CD4-positive, CD25-positive, alpha-beta regulatory T cell (primary cell): ENCODE results near the gene BCR. TPM values are rescaled to one million over a fixed set of nuclear protein-coding genes. Genes with fewer than 3 reads are reported as not detected.
A peak's percentile ranks its signal among the peaks of the same experiment; 100 is the strongest.

ENCODE experiments used
- ATAC-seq, 2 donors: fragments of 150-1000 bp; cut with Tn5 transposase; one replicate each; pipeline ENCODE4 v1.10.0; 2021; ENCODE audit warnings: low read depth in 2 of 2, moderate number of reproducible peaks in 2 of 2, moderate library complexity in 1 of 2
- DNase-seq, 3 donors: peaks; one replicate each; pipeline versions ENCODE4 v3.0.0 to v3.0.0-alpha.2; 2012 to 2022; ENCODE audit warnings: mixed read lengths in 1 of 3
- H3K27ac ChIP-seq: one replicate; pipeline ENCODE4 v1.7.0; 2013; ENCODE audit warnings: mild to moderate bottlenecking, low read length; ENCODE audit not compliant: insufficient read depth, poor library complexity, severe bottlenecking
- H3K27me3 ChIP-seq: one replicate; pipeline ENCODE4 v1.7.0; 2013; ENCODE audit warnings: low read length; ENCODE audit not compliant: control insufficient read depth, insufficient read depth
- H3K36me3 ChIP-seq: one replicate; pipeline ENCODE4 v1.7.0; 2013; ENCODE audit warnings: mild to moderate bottlenecking, low read length, moderate library complexity; ENCODE audit not compliant: control insufficient read depth, insufficient read depth
- H3K4me1 ChIP-seq: 2 replicates; pipeline ENCODE4 v1.7.0; 2013; ENCODE audit warnings: mild to moderate bottlenecking, low read length; ENCODE audit not compliant: insufficient read depth, control insufficient read depth, poor library complexity, severe bottlenecking
- H3K4me3 ChIP-seq: one replicate; pipeline ENCODE4 v1.7.0; 2013; ENCODE audit warnings: low read depth, mild to moderate bottlenecking, low read length, moderate library complexity
- H3K9me3 ChIP-seq, 2 experiments: 1 replicate in 1 of 2; 2 replicates in 1 of 2; pipeline ENCODE4 v1.7.0; 2013; ENCODE audit warnings: low read length in 2 of 2, mild to moderate bottlenecking in 1 of 2, moderate library complexity in 1 of 2; ENCODE audit not compliant: control insufficient read depth in 2 of 2
- H3K27ac Mint-ChIP-seq, 3 donors: one replicate each; pipeline ENCODE4 v1.8.0; 2020 to 2022; ENCODE audit warnings: mild to moderate bottlenecking in 3 of 3, mixed read lengths in 3 of 3, moderate library complexity in 2 of 3
- H3K27me3 Mint-ChIP-seq: one replicate; pipeline ENCODE4 v1.8.0; 2022; ENCODE audit warnings: mild to moderate bottlenecking, mixed read lengths
- H3K36me3 Mint-ChIP-seq: one replicate; pipeline ENCODE4 v1.8.0; 2020; ENCODE audit warnings: mixed read lengths
- H3K4me1 Mint-ChIP-seq, 4 donors: one replicate each; pipeline ENCODE4 v1.8.0; 2020 to 2022; ENCODE audit warnings: mixed read lengths in 4 of 4, mild to moderate bottlenecking in 1 of 4
- H3K4me3 Mint-ChIP-seq, 4 donors: one replicate each; pipeline ENCODE4 v1.8.0; 2020 to 2022; ENCODE audit warnings: mild to moderate bottlenecking in 4 of 4, mixed read lengths in 4 of 4, moderate library complexity in 3 of 4
- H3K9me3 Mint-ChIP-seq, 7 donors: one replicate each; pipeline ENCODE4 v1.8.0; 2020 to 2022; ENCODE audit warnings: mixed read lengths in 7 of 7, mild to moderate bottlenecking in 3 of 7, moderate library complexity in 2 of 7
- polyA plus RNA-seq, 4 donors: library from polyadenylated mRNA; unstranded; fragments of 300-500 nt; fragmentation: Illumina TruSeq; gene quantifications; one replicate each; pipeline ENCODE4 v1.2.3, GENCODE V29; 2021
- total RNA-seq: library from RNA; stranded (reverse); gene quantifications from one replicate; pipeline ENCODE4 v1.2.3, GENCODE V29; 2022

BCR gene
- total and polyA plus RNA-seq, 5 donors from 2014 or later: 2.6 to 66.3 (median 2.8) TPM

DNA sequence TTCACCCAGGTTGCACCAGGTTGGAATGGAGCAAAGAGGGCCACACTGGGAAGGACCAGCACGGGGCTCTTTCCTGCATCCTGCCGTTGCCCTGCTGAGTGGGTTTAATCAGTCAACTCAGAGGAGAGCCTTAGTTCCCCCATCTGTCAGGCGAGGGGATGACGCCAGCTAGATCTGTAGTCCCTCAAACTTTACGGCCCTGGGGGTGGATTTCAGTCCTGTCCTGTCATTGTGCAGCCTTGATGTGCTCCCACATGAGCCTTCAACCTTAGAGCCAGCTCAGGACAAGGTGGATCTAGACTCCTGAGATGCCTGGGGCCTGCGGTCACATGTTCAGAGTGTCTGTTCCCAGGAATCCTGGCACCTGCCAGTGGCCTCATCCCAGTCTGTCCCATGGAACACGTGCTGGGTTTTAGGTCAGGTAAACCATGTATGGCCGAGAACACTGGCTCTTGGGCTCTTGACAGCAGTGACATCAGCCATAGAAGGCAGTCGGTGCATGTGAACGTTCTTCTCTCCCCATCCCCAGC lies 104.3 kb downstream of the BCR start:
- H3K27ac Mint-ChIP-seq: no peak overlapping the region
- peaks cover 12% of the 10 kb centered on the region for H3K36me3 Mint-ChIP-seq

DNA sequence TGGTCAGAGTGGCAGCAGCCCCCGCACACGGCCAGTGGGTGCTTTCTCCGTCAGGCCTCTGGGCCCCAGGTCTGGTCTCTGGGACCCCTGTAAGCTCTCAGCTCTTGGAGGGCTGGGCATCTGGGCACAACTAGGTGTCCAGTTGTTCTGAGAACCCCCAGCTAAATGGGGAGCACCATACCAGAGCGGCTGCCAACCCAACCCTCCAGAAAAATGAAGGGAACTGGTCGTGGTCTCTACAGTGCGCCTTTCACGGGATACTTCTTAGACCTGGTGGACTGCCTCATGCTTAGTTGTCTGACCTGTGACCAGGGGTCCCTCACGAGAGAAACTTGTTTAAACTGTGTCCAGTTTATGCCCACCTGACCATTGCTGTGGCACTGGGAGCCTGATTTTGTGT lies 104.9 kb downstream of the BCR start:
- Mint-ChIP-seq H3K36me3 (peaks cover 11% of the 10 kb centered on the region), H3K4me1 (peaks cover 0 to 2% (median 0%) of the 10 kb centered on the region in 4 donors), H3K27ac (no peak overlapping the region), H3K4me3 (no peak overlapping the region), H3K27me3 (no peaks in the 10 kb centered on the region), H3K9me3 (no peaks in the 10 kb centered on the region)
- Histone ChIP-seq H3K4me3 (no peak overlapping the region), H3K27ac (no peak overlapping the region), H3K27me3 (no peaks in the 10 kb centered on the region), H3K36me3 (peaks cover 23% of the 10 kb centered on the region), H3K4me1 (peaks cover 9% of the 10 kb centered on the region), H3K9me3 (no peaks in the 10 kb centered on the region)
- DNase-seq (no peak), ATAC-seq (no peak)

More for the DNA sequence above, 104.3 kb downstream of the BCR start:
- Histone ChIP-seq H3K27me3 (no peaks in the 10 kb centered on the region), H3K4me3 (no peak overlapping the region), H3K4me1 (peaks cover 9% of the 10 kb centered on the region), H3K36me3 (peaks cover 18% of the 10 kb centered on the region), H3K9me3 (no peaks in the 10 kb centered on the region), H3K27ac (no peak overlapping the region)
- H3K27me3 Mint-ChIP-seq: no peaks in the 10 kb centered on the region
- H3K9me3 Mint-ChIP-seq: no peaks in the 10 kb centered on the region
- peaks cover 0 to 2% (median 0%) of the 10 kb centered on the region in 4 donors for H3K4me1 Mint-ChIP-seq
- no peak for ATAC-seq
- H3K4me3 Mint-ChIP-seq: peak overlapping the region in 1 of 4 donors; percentile 38
- no peak for DNase-seq

- Histone ChIP-seq H3K4me3 (no peak overlapping the region), H3K36me3 (peaks cover 23% of the 10 kb centered on the region), H3K27me3 (no peaks in the 10 kb centered on the region), H3K27ac (no peak overlapping the region), H3K9me3 (no peaks in the 10 kb centered on the region), H3K4me1 (peaks cover 9% of the 10 kb centered on the region)
- peaks cover 9% of the 10 kb centered on the region for H3K36me3 Mint-ChIP-seq
- ATAC-seq: no peak
- H3K4me3 Mint-ChIP-seq: no peak overlapping the region
- no peaks in the 10 kb centered on the region for H3K9me3 Mint-ChIP-seq
- no peaks in the 10 kb centered on the region for H3K27me3 Mint-ChIP-seq
- H3K27ac Mint-ChIP-seq: no peak overlapping the region
- peaks cover 0 to 2% (median 0%) of the 10 kb centered on the region in 4 donors for H3K4me1 Mint-ChIP-seq
- no peak for DNase-seq
Measured at GRCh38 chr22:23285734-23286133, 105.4 kb downstream of the BCR start.

DNA sequence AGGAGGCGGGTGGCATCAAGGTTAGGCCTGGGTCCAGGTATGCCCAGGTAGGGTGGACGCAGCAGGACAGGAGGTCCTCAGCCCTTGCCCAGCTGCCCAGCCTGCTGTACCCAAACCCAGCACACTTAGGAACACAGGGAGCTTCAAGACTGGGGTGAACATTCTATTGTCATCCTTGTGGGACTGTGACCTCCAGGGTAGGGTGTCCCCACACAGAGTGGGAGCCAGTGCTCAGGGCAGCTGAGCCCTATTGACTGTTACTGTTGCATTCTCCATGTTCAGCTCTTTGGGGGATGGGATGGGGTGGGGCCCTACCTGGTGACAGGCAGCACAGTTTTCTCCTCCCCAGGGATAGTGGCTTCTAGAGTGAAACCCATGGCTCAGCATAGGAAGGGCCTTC lies 106.0 kb downstream of the BCR start:
- H3K27ac Mint-ChIP-seq: no peak overlapping the region
- H3K4me3 Mint-ChIP-seq: no peak overlapping the region
- Histone ChIP-seq H3K4me1 (peaks cover 8% of the 10 kb centered on the region), H3K9me3 (no peaks in the 10 kb centered on the region), H3K27ac (no peak overlapping the region), H3K4me3 (no peak overlapping the region), H3K27me3 (no peaks in the 10 kb centered on the region), H3K36me3 (peaks cover 26% of the 10 kb centered on the region)
- DNase-seq (no peak), ATAC-seq (no peak)
- peaks cover 0 to 2% (median 0%) of the 10 kb centered on the region in 4 donors for H3K4me1 Mint-ChIP-seq
- peaks cover 13% of the 10 kb centered on the region for H3K36me3 Mint-ChIP-seq
- H3K9me3 Mint-ChIP-seq: no peaks in the 10 kb centered on the region
- no peaks in the 10 kb centered on the region for H3K27me3 Mint-ChIP-seq

GRCh38 chr22:23287136-23288095 lies 107.1 kb downstream of the BCR start:
- Mint-ChIP-seq H3K4me1 (peaks cover 0 to 2% (median 0%) of the 10 kb centered on the region in 4 donors), H3K9me3 (no peaks in the 10 kb centered on the region), H3K36me3 (peaks cover 19% of the 10 kb centered on the region), H3K27me3 (no peaks in the 10 kb centered on the region), H3K4me3 (no peak overlapping the region), H3K27ac (peak overlapping the region in 1 of 3 donors; percentile 51)
- Histone ChIP-seq H3K4me1 (no peaks in the 10 kb centered on the region), H3K36me3 (peaks cover 36% of the 10 kb centered on the region), H3K9me3 (no peaks in the 10 kb centered on the region), H3K27me3 (no peaks in the 10 kb centered on the region), H3K27ac (no peak overlapping the region), H3K4me3 (no peak overlapping the region)
- no peak for DNase-seq
- ATAC-seq: no peak

- no peak overlapping the region for H3K27ac ChIP-seq
- Mint-ChIP-seq H3K4me3 (no peak overlapping the region), H3K27ac (no peak overlapping the region), H3K9me3 (no peaks in the 10 kb centered on the region), H3K36me3 (peaks cover 28% of the 10 kb centered on the region), H3K4me1 (peaks cover 0 to 2% (median 0%) of the 10 kb centered on the region in 4 donors), H3K27me3 (no peaks in the 10 kb centered on the region)
- DNase-seq (no peak), ATAC-seq (no peak)
- H3K36me3 ChIP-seq: peaks cover 47% of the 10 kb centered on the region
- no peak overlapping the region for H3K4me3 ChIP-seq
- no peaks in the 10 kb centered on the region for H3K27me3 ChIP-seq
- no peaks in the 10 kb centered on the region for H3K4me1 ChIP-seq
- no peaks in the 10 kb centered on the region for H3K9me3 ChIP-seq
Measured at GRCh38 chr22:23288301-23289129, 108.2 kb downstream of the BCR start.

DNA sequence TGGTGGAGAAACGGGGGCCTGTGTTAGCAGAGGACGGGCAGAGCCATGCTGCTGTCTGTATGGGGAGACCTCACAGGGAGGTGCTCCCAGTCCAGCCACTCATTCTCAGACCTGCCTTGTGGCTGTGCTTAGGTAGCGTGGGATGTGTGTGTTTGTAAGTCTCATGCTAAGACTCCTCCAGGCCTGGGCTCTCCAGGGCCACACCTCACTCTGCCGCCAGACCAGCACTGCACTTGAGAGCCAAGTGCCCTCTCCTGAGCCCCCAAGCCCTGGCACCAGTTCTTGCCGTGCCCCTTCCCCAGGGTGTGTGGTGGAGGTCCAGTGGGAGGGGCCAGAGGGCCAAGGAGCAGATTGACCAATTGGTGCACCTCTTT lies 108.8 kb downstream of the BCR start:
- Histone ChIP-seq H3K27me3 (no peaks in the 10 kb centered on the region), H3K9me3 (no peaks in the 10 kb centered on the region), H3K27ac (no peak overlapping the region), H3K36me3 (peaks cover 49% of the 10 kb centered on the region), H3K4me3 (no peak overlapping the region), H3K4me1 (no peaks in the 10 kb centered on the region)
- no peaks in the 10 kb centered on the region for H3K27me3 Mint-ChIP-seq
- H3K27ac Mint-ChIP-seq: no peak overlapping the region
- H3K4me3 Mint-ChIP-seq: no peak overlapping the region
- H3K9me3 Mint-ChIP-seq: no peaks in the 10 kb centered on the region
- DNase-seq: no peak
- ATAC-seq: no peak
- peaks cover 29% of the 10 kb centered on the region for H3K36me3 Mint-ChIP-seq
- H3K4me1 Mint-ChIP-seq: peaks cover 0 to 2% (median 0%) of the 10 kb centered on the region in 4 donors
